ENCODE measurements around the gene GTSE1.

The GTSE1 gene

GRCh38 chr22:46290843-46291785, 5.6 kb upstream of the GTSE1 start:
- H3K4me1 ChIP-seq = peaks cover 4% of the 10 kb centered on the region
- no peak overlapping the region for H3K27ac ChIP-seq
- H3K4me2 ChIP-seq (ENCODE audit: low read length) = no peak overlapping the region
- H3K79me2 ChIP-seq = no peaks in the 10 kb centered on the region
- no peak for TF ChIP-seq CTCF (IDR thresholded peaks at IDR 0.05)
- no peaks in the 10 kb centered on the region for H3K9me3 ChIP-seq (ENCODE audit: control insufficient read depth, low read length)
- H2AFZ ChIP-seq = no peak overlapping the region
- no peak overlapping the region for H3K9ac ChIP-seq
- no peaks in the 10 kb centered on the region for H3K36me3 ChIP-seq (ENCODE audit: control insufficient read depth, insufficient read depth, low read length)
- no peak overlapping the region for H3K4me3 ChIP-seq (ENCODE audit: low read depth, low read length)
- no peaks in the 10 kb centered on the region for H3K27me3 ChIP-seq (ENCODE audit: control insufficient read depth, insufficient read depth, low read length)

- Histone ChIP-seq H3K4me2 (ENCODE audit: low read length) (no peak overlapping the region), H3K79me2 (no peaks in the 10 kb centered on the region), H3K4me3 (ENCODE audit: low read depth, low read length) (no peak overlapping the region), H2AFZ (no peak overlapping the region), H3K9me3 (ENCODE audit: control insufficient read depth, low read length) (no peaks in the 10 kb centered on the region), H3K9ac (no peak overlapping the region), H3K27ac (no peak overlapping the region), H3K27me3 (ENCODE audit: control insufficient read depth, insufficient read depth, low read length) (no peaks in the 10 kb centered on the region), H3K4me1 (peaks cover 5% of the 10 kb centered on the region), H3K36me3 (ENCODE audit: control insufficient read depth, insufficient read depth, low read length) (no peaks in the 10 kb centered on the region)
- TF ChIP-seq CTCF (IDR thresholded peaks at IDR 0.05) = no peak
These were observed 4.5 kb upstream of the GTSE1 start for GRCh38 chr22:46292173-46292572.

- no peak overlapping the region for H3K4me2 ChIP-seq (ENCODE audit: low read length)
- no peak overlapping the region for H2AFZ ChIP-seq
- H3K27me3 ChIP-seq (ENCODE audit: control insufficient read depth, insufficient read depth, low read length) = no peaks in the 10 kb centered on the region
- no peak overlapping the region for H3K27ac ChIP-seq
- peaks cover 5% of the 10 kb centered on the region for H3K4me1 ChIP-seq
- no peak overlapping the region for H3K9ac ChIP-seq
- TF ChIP-seq CTCF (IDR thresholded peaks at IDR 0.05) = no peak
- no peak overlapping the region for H3K4me3 ChIP-seq (ENCODE audit: low read depth, low read length)
- no peaks in the 10 kb centered on the region for H3K36me3 ChIP-seq (ENCODE audit: control insufficient read depth, insufficient read depth, low read length)
- no peaks in the 10 kb centered on the region for H3K79me2 ChIP-seq
- H3K9me3 ChIP-seq (ENCODE audit: control insufficient read depth, low read length) = no peaks in the 10 kb centered on the region
These were observed 3.9 kb upstream of the GTSE1 start for GRCh38 chr22:46292732-46293131.

- Histone ChIP-seq H3K4me2 (ENCODE audit: low read length) (no peak overlapping the region), H3K27ac (no peak overlapping the region), H3K9ac (no peak overlapping the region)
These were observed 3.0 kb upstream of the GTSE1 start for GRCh38 chr22:46293577-46294260.

More at GRCh38 chr22:46293577-46294260, 3.0 kb upstream of the GTSE1 start:
- TF ChIP-seq CTCF (IDR thresholded peaks at IDR 0.05) = no peak
- Histone ChIP-seq H3K27me3 (ENCODE audit: control insufficient read depth, insufficient read depth, low read length) (no peaks in the 10 kb centered on the region), H3K4me3 (ENCODE audit: low read depth, low read length) (no peak overlapping the region), H2AFZ (no peak overlapping the region), H3K79me2 (no peaks in the 10 kb centered on the region), H3K9me3 (ENCODE audit: control insufficient read depth, low read length) (no peaks in the 10 kb centered on the region), H3K4me1 (peaks cover 5% of the 10 kb centered on the region), H3K36me3 (ENCODE audit: control insufficient read depth, insufficient read depth, low read length) (no peaks in the 10 kb centered on the region)

All from parathyroid adenoma (tissue), 2 donors.